ENCODE measurements around the gene SLC5A9. TPM values are rescaled to one million over a fixed set of nuclear protein-coding genes. Genes with fewer than 3 reads are reported as not detected.

The SLC5A9 gene
- polyA plus RNA-seq, 2 of the 4 experiments (the other 2 are of a cell fraction): 0.03 to 0.21 TPM

- POLR2A ChIA-PET: no interaction called here
- WGBS (ENCODE audit: missing lambda C conversion rate): 28% methylated on average over 2 of the region's 2 CpGs
- no peak overlapping the region for H3K4me3 ChIP-seq
Observed at GRCh38 chr1:48245106-48245505, 22.6 kb downstream of the SLC5A9 start.

GRCh38 chr1:48246727-48247126 lies 24.2 kb downstream of the SLC5A9 start:
- TF ChIP-seq EP300 (IDR thresholded peaks at IDR 0.05) (no peak), GATA3 (IDR thresholded peaks at IDR 0.05; ENCODE audit: borderline replicate concordance) (no peak), JUN (IDR thresholded peaks at IDR 0.05) (no peak), HEYL (CRISPR knock-in tag; IDR thresholded peaks at IDR 0.05) (no peak)
- DNase-seq (ENCODE audit: low read depth in 1 of 2, low spot score in 1 of 2): no peak
- no peak overlapping the region for H3K27ac ChIP-seq

More at GRCh38 chr1:48245106-48245505, 22.6 kb downstream of the SLC5A9 start:
- Histone ChIP-seq H3K4me2 (no peak overlapping the region), H3K4me1 (no peaks in the 10 kb centered on the region), H3K27ac (no peak overlapping the region), H3K9me3 (no peaks in the 10 kb centered on the region)
- no peak for TF ChIP-seq JUNB (IDR thresholded peaks at IDR 0.05)
- TF ChIP-seq HOXB13 (CRISPR knock-in tag; IDR thresholded peaks at IDR 0.05; ENCODE audit: low read depth): no peak
- no peak for TF ChIP-seq MAFK (IDR thresholded peaks at IDR 0.05; ENCODE audit: partially characterized antibody)
- no peak for TF ChIP-seq MAX (IDR thresholded peaks at IDR 0.05)
- TF ChIP-seq KDM1A (IDR thresholded peaks at IDR 0.05; ENCODE audit: low read depth): no peak
- no peak for TF ChIP-seq ZFP36 (IDR thresholded peaks at IDR 0.05; ENCODE audit: borderline replicate concordance, partially characterized antibody)
- TF ChIP-seq HOXB5 (CRISPR knock-in tag; IDR thresholded peaks at IDR 0.05): no peak
- TF ChIP-seq EP300 (IDR thresholded peaks at IDR 0.05): no peak
- TF ChIP-seq, protein P1, sequence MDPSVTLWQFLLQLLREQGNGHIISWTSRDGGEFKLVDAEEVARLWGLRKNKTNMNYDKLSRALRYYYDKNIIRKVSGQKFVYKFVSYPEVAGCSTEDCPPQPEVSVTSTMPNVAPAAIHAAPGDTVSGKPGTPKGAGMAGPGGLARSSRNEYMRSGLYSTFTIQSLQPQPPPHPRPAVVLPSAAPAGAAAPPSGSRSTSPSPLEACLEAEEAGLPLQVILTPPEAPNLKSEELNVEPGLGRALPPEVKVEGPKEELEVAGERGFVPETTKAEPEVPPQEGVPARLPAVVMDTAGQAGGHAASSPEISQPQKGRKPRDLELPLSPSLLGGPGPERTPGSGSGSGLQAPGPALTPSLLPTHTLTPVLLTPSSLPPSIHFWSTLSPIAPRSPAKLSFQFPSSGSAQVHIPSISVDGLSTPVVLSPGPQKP (IDR thresholded peaks at IDR 0.05; ENCODE audit: low read depth, low read length): no peak
- DNase-seq (ENCODE audit: low read depth in 1 of 2, low spot score in 1 of 2) (no peak), ATAC-seq (no peak), FAIRE-seq (no peak)
- CTCF ChIA-PET: no interaction called here

GRCh38 chr1:48248356-48248755 lies 25.8 kb downstream of the SLC5A9 start:
- DNase-seq (ENCODE audit: low read depth in 1 of 2, low spot score in 1 of 2) (no peak), FAIRE-seq (no peak), ATAC-seq (no peak)
- 67% methylated on average over 1 of the region's 4 CpGs for WGBS (ENCODE audit: missing lambda C conversion rate)
- no peak overlapping the region for H3K4me2 ChIP-seq
- CTCF ChIA-PET: no interaction called here
- no peaks in the 10 kb centered on the region for H3K4me1 ChIP-seq
- H3K4me3 ChIP-seq: no peak overlapping the region
- H3K9me3 ChIP-seq: no peaks in the 10 kb centered on the region
- POLR2A ChIA-PET: no interaction called here
- TF ChIP-seq POLR2A (IDR thresholded peaks at IDR 0.05; ENCODE audit: low read length): no peak
- TF ChIP-seq BCL3 (IDR thresholded peaks at IDR 0.05): no peak
- no peak for TF ChIP-seq EHF (CRISPR knock-in tag; IDR thresholded peaks at IDR 0.05)
- TF ChIP-seq RAD21 (conservative IDR thresholded peaks at IDR 0.05 in 1 of 2, IDR thresholded peaks at IDR 0.05 in 1 of 2): no peak
- no peak for TF ChIP-seq USF2 (IDR thresholded peaks at IDR 0.05)
- TF ChIP-seq MAFK (IDR thresholded peaks at IDR 0.05; ENCODE audit: partially characterized antibody): no peak
- no peak for TF ChIP-seq POLR2AphosphoS2 (conservative IDR thresholded peaks at IDR 0.05; ENCODE audit: low read length)
- no peak for TF ChIP-seq BHLHE40 (IDR thresholded peaks at IDR 0.05; ENCODE audit: low read depth, low read length)
- TF ChIP-seq PHF8 (IDR thresholded peaks at IDR 0.05; ENCODE audit: borderline replicate concordance, low read depth): no peak
- TF ChIP-seq RFX5 (IDR thresholded peaks at IDR 0.05): no peak
- TF ChIP-seq EHMT2 (IDR thresholded peaks at IDR 0.05; ENCODE audit: low read depth): no peak
- TF ChIP-seq SREBF2 (IDR thresholded peaks at IDR 0.05): no peak
- TF ChIP-seq, protein P2, sequence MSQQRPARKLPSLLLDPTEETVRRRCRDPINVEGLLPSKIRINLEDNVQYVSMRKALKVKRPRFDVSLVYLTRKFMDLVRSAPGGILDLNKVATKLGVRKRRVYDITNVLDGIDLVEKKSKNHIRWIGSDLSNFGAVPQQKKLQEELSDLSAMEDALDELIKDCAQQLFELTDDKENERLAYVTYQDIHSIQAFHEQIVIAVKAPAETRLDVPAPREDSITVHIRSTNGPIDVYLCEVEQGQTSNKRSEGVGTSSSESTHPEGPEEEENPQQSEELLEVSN (IDR thresholded peaks at IDR 0.05; ENCODE audit: borderline replicate concordance, low read depth): no peak
- TF ChIP-seq HEYL (CRISPR knock-in tag; IDR thresholded peaks at IDR 0.05): no peak
- TF ChIP-seq FOSL2 (IDR thresholded peaks at IDR 0.05): no peak
- no peak for TF ChIP-seq FOSL2 (CRISPR knock-in tag; IDR thresholded peaks at IDR 0.05)
- no peak for TF ChIP-seq ZSCAN20 (CRISPR knock-in tag; IDR thresholded peaks at IDR 0.05)
- no peak overlapping the region for H3K27ac ChIP-seq

More at GRCh38 chr1:48246727-48247126, 24.2 kb downstream of the SLC5A9 start:
- CTCF ChIA-PET: interaction anchor here (0.6 kb wide), 1 partner anchor 145 kb away, joined by 5 read pairs; no protein-coding TSS in a partner anchor
- Histone ChIP-seq H3K9me3 (no peaks in the 10 kb centered on the region), H3K4me2 (no peak overlapping the region), H3K4me1 (no peaks in the 10 kb centered on the region), H3K4me3 (no peak overlapping the region)
- 0% methylated on average over 1 of the region's 1 CpG for WGBS (ENCODE audit: missing lambda C conversion rate)
- POLR2A ChIA-PET: no interaction called here
- FAIRE-seq: no peak
- ATAC-seq: no peak

Measured in A549 (cell line).